IMR-90 (cell line): Measurements from ENCODE around the gene AFTPH.

Source experiments
- CHD1 ChIP-seq: IDR thresholded peaks from 2 replicates; pipeline ENCODE4 v1.6.1; 2012; ENCODE audit warnings: low read depth, low read length, improper control_type of control experiment
- CTCF ChIP-seq: conservative IDR thresholded peaks from 2 replicates; pipeline ENCODE4 v1.5.1; 2012; ENCODE audit warnings: mild to moderate bottlenecking, low read depth, low read length, improper control_type of control experiment
- MAZ ChIP-seq: IDR thresholded peaks from 2 replicates; pipeline ENCODE4 v1.6.1; 2012; ENCODE audit warnings: low read depth, mild to moderate bottlenecking, low read length, improper control_type of control experiment, moderate library complexity, borderline replicate concordance
- MXI1 ChIP-seq: IDR thresholded peaks from 2 replicates; pipeline ENCODE4 v1.6.1; 2012; ENCODE audit warnings: low read depth, mild to moderate bottlenecking, low read length, moderate library complexity, borderline replicate concordance
- POLR2A ChIP-seq: IDR thresholded peaks from 2 replicates; pipeline ENCODE4 v1.6.1; 2012; ENCODE audit warnings: mild to moderate bottlenecking, low read depth, low read length
- RAD21 ChIP-seq: IDR thresholded peaks from 2 replicates; pipeline ENCODE4 v1.6.1; 2012; ENCODE audit warnings: low read length, improper control_type of control experiment
- RFX5 ChIP-seq: IDR thresholded peaks from 2 replicates; pipeline ENCODE4 v1.8.0; 2012; ENCODE audit warnings: low read depth, mild to moderate bottlenecking, low read length, moderate library complexity
- USF2 ChIP-seq: fragments of 150-350 bp; IDR thresholded peaks from 2 replicates; pipeline ENCODE4 v1.6.1; 2017; ENCODE audit warnings: mild to moderate bottlenecking, antibody characterized with exemption, low read length, low read depth

GRCh38 chr2:64474636-64475035, 49.5 kb upstream of the AFTPH start:
- no peak for TF ChIP-seq CTCF
- TF ChIP-seq RFX5 = no peak
- TF ChIP-seq MAZ = no peak
- no peak for TF ChIP-seq MXI1
- TF ChIP-seq POLR2A = no peak
- no peak for TF ChIP-seq USF2
- TF ChIP-seq CHD1 = no peak
- TF ChIP-seq RAD21 = no peak
